Sigmoid colon (tissue), 7 donors: ENCODE results near the gene PGS1. TPM values are rescaled to one million over a fixed set of nuclear protein-coding genes. Genes with fewer than 3 reads are reported as not detected.

ENCODE experiments used
- DNase-seq: peaks from one replicate; pipeline ENCODE4 v3.0.0-alpha.2; 2019
- H3K27ac ChIP-seq, 4 donors: fragments of 200-600 bp; sonication (generic); one replicate each; pipeline ENCODE4 v1.5.1; 2016 to 2019; ENCODE audit warnings: mild to moderate bottlenecking in 1 of 4
- H3K27me3 ChIP-seq, 3 donors: fragments of 200-600 bp; sonication (generic); one replicate each; pipeline ENCODE4 v1.5.1; 2019; ENCODE audit warnings: mild to moderate bottlenecking in 1 of 3
- H3K36me3 ChIP-seq, 4 donors: fragments of 200-600 bp; sonication (generic); one replicate each; pipeline ENCODE4 v1.5.1; 2016 to 2019
- H3K4me1 ChIP-seq, 4 donors: fragments of 200-600 bp; sonication (generic); one replicate each; pipeline ENCODE4 v1.5.1; 2017 to 2019
- H3K4me3 ChIP-seq, 4 donors: fragments of 200-600 bp; sonication (generic); one replicate each; pipeline ENCODE4 v1.5.1; 2017 to 2019; ENCODE audit warnings: mild to moderate bottlenecking in 2 of 4, moderate library complexity in 1 of 4
- H3K9me3 ChIP-seq, 4 donors: fragments of 200-600 bp in 3 of 4; sonication (generic) in 3 of 4; one replicate each; pipeline versions ENCODE4 v1.5.1 to v1.6.1; 2013 to 2019
- EP300 ChIP-seq, 4 donors: sonication (generic); formaldehyde crosslinking; IDR thresholded peaks; one replicate each; pipeline ENCODE4 v1.6.1; 2017; ENCODE audit warnings: antibody characterized with exemption in 4 of 4
- POLR2A ChIP-seq, 2 donors: fragments of 450-650 bp; IDR thresholded peaks; one replicate each; pipeline ENCODE4 v1.6.1; 2016; ENCODE audit warnings: antibody characterized with exemption in 2 of 2, mild to moderate bottlenecking in 2 of 2, moderate library complexity in 2 of 2
- POLR2AphosphoS5 ChIP-seq, 4 donors: sonication (generic); formaldehyde crosslinking; IDR thresholded peaks; one replicate each; pipeline ENCODE4 v1.6.1; 2017; ENCODE audit warnings: antibody characterized with exemption in 4 of 4
- WGBS, 2 donors: extraction: QIAGEN DNeasy Blood & Tissue Kit; methylation state at CpG; one replicate each; pipeline ENCODE4 v1.1.7; 2013; 5-methylcytosine and 5-hydroxymethylcytosine counted together
- intact Hi-C: fragments of 100-400 bp; cut with DNase I; formaldehyde crosslinking; loops from one replicate; pipeline ENCODE4 v1.15.1; 2023
- polyA plus RNA-seq, 3 donors: library from polyadenylated mRNA; stranded (reverse); fragments of 200-250 nt; gene quantifications; one replicate each; pipeline ENCODE4 v1.2.3, GENCODE V29; 2013
- total RNA-seq, 4 donors: library from RNA; depleted of rRNA; stranded (reverse); fragments of >200 nt; gene quantifications; one replicate each; pipeline ENCODE4 v1.1.0, GENCODE V29; 2016
- TF ChIP-seq, protein P1 (sequence below), 4 experiments: fragments of 450-650 bp in 3 of 4; fragments of 200-600 bp in 1 of 4; IDR thresholded peaks; one replicate each; pipeline ENCODE4 v1.5.1; 2016 to 2019; ENCODE audit warnings: antibody characterized with exemption in 4 of 4, mild to moderate bottlenecking in 3 of 4, moderate library complexity in 2 of 4
- donor health status: healthy with polysubstance abuse.
- donor health status: Bipolar disorder and iron deficiency.
- donor health status: healthy.

The PGS1 gene
- total and polyA plus RNA-seq, 7 donors, result 9.9 to 36.9 (median 28.6) TPM

DNA sequence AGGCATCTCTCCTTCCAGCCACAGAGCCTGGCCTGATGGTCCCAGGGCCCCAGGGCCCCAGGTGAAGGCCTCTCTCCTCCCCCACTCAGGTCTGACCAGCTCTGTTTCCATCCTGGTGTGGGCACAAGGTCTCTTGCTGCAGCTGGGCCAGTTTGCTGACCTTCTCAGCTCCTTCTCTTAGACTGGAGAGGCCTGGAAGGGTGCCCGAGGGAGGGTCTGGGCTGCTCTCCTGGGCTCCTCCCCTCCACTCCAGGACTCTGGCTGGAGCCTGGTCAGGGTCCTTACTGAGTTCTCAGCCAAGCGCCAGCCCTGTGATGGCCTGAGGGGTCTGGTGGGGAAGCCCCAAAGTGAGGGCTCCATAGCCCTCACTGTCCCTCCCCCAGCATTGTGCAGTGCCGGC is 31.0 kb upstream of the PGS1 start:
- DNase-seq, result no peak
- 84 to 90% methylated on average over 3 of the region's 3 CpGs for WGBS, 2 donors
- intact Hi-C loops, result no loop called here
- no peak overlapping the region for H3K27ac ChIP-seq
- no peaks in the 10 kb centered on the region for H3K9me3 ChIP-seq
- no peaks in the 10 kb centered on the region for H3K36me3 ChIP-seq
- TF ChIP-seq POLR2A (IDR thresholded peaks at IDR 0.05), result no peak
- TF ChIP-seq EP300 (IDR thresholded peaks at IDR 0.05), result no peak
- TF ChIP-seq, protein P1, sequence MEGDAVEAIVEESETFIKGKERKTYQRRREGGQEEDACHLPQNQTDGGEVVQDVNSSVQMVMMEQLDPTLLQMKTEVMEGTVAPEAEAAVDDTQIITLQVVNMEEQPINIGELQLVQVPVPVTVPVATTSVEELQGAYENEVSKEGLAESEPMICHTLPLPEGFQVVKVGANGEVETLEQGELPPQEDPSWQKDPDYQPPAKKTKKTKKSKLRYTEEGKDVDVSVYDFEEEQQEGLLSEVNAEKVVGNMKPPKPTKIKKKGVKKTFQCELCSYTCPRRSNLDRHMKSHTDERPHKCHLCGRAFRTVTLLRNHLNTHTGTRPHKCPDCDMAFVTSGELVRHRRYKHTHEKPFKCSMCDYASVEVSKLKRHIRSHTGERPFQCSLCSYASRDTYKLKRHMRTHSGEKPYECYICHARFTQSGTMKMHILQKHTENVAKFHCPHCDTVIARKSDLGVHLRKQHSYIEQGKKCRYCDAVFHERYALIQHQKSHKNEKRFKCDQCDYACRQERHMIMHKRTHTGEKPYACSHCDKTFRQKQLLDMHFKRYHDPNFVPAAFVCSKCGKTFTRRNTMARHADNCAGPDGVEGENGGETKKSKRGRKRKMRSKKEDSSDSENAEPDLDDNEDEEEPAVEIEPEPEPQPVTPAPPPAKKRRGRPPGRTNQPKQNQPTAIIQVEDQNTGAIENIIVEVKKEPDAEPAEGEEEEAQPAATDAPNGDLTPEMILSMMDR (IDR thresholded peaks at IDR 0.05), result no peak
- TF ChIP-seq POLR2AphosphoS5 (IDR thresholded peaks at IDR 0.05), result no peak
- H3K4me3 ChIP-seq, result no peak overlapping the region
- peaks cover 0 to 66% (median 45%) of the 10 kb centered on the region in 4 donors for H3K4me1 ChIP-seq
- H3K27me3 ChIP-seq, result no peaks in the 10 kb centered on the region

DNA sequence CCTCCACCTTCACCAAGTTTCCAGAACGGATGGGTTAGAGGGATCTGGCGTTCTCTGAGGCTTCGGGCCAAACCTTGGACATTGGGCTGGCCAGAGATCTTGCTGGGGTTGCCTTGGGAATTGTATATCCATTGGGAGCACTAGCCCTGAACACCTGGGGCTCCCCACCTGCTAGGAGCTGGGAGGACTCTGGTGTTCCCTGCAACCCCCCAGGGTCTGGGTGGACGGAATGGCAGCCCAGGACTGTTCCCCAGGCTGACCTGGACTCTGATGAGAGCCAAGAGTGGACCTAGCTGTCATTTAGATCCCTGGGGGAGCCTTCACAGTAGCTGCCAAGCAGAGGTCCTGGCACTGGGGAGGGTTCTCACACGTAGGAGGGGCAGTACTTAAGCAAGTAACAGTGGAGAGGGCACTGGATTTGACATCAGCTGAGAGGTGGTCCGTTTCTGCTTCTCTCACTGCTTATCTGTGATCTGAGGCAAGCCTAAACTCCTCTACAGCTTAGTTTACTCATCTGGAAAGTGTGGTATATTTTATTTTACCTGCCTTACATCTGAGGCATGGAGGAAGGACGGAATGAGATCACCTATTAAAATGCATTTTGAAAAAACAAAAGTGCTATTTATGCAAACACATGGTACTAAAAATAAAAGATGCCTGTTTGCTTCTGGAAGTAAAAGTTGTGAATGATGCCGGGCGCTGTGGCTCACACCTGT is 30.2 kb upstream of the PGS1 start:
- Histone ChIP-seq H3K36me3 (no peaks in the 10 kb centered on the region), H3K4me3 (no peak overlapping the region), H3K27me3 (no peaks in the 10 kb centered on the region), H3K9me3 (no peaks in the 10 kb centered on the region), H3K4me1 (peaks cover 0 to 62% (median 42%) of the 10 kb centered on the region in 4 donors), H3K27ac (no peak overlapping the region)
- TF ChIP-seq POLR2A (IDR thresholded peaks at IDR 0.05) (no peak), POLR2AphosphoS5 (IDR thresholded peaks at IDR 0.05) (no peak), EP300 (IDR thresholded peaks at IDR 0.05) (no peak)
- TF ChIP-seq, protein P1 (IDR thresholded peaks at IDR 0.05), result no peak
- WGBS, 2 donors, result 83 to 86% methylated on average over 9 of the region's 9 CpGs
- DNase-seq, result no peak
- intact Hi-C loops, result no loop called here

DNA sequence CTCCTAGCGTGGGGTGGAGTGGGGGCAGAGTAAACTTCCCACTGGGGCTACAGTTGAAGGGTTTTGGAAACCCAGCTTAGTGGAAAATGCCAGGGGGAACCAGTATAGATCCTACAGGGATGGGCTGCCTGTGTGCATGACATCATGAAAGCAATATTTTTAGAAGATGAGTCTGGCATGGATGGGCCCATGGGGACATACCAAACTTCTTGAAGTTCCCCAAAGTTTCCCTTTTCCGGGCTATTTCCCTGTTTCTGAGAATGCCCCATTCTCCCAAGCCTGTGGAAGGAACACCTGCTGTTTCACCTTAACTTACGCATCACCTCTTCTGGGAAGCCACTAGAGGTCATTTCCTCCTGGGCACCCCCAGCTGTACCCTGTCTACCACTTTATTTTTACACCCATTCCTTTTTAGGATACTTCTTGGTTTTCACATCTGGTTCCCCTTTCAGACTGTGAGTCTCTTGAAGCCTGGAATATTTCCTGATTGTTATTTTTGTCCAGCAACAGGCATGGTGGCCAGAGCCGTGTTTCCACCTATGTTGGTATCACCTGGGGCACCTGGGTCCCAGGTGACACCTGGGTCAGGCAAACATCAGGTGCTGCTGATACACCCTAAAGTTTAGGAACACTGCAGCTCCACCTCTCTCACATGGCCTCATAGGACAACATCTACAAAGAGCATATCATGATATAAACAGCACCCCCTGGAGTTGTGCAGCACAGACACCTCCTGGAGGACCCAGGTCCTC is 28.4 kb upstream of the PGS1 start:
- intact Hi-C loops, result no loop called here

DNA sequence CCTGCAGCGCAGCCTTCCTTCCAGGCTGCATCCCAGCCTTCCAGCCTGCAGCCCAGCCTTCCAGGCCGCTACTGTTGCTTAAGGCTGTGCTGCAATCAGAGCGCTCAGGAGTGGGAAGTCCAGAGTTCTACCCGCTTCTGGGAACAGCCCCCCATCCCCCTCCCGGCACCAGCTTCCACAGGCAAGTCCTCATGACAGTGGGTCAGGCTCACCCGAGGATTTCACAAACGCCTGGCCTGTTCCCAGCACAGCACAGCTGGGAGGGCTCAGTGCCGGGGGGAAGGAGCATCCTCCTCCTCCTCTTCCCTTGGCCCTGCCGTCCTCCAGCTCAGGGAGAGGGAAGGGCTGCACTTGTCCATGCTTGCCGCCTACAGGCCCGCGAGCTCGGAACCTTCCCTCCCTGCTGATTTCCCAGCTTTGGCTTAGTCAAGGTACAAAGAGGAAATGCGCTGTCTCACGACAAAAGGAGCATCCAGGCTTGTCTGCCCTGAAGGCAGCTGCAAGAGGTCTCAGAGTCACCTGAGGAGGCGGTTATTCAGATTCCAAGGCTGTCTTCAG is 26.9 kb upstream of the PGS1 start:
- WGBS, 2 donors, result 62 to 63% methylated on average over 16 of the region's 16 CpGs
- intact Hi-C loops, result no loop called here
- H3K4me1 ChIP-seq, result peaks cover 0 to 61% (median 42%) of the 10 kb centered on the region in 4 donors
- no peaks in the 10 kb centered on the region for H3K36me3 ChIP-seq
- no peaks in the 10 kb centered on the region for H3K9me3 ChIP-seq
- TF ChIP-seq, protein P1 (IDR thresholded peaks at IDR 0.05), result no peak
- no peak for TF ChIP-seq POLR2A (IDR thresholded peaks at IDR 0.05)
- TF ChIP-seq EP300 (IDR thresholded peaks at IDR 0.05), result peak; percentile 75 to 98 (median 86)
- peak; percentile 83 to 97 (median 88) for TF ChIP-seq POLR2AphosphoS5 (IDR thresholded peaks at IDR 0.05)
- H3K27ac ChIP-seq, result peak overlapping the region; percentile 87 to 99 (median 94)
- H3K27me3 ChIP-seq, result no peaks in the 10 kb centered on the region
- peak; percentile 100 for DNase-seq
- peak overlapping the region in 1 of 4 donors; percentile 6 for H3K4me3 ChIP-seq

More for the DNA sequence above, 28.4 kb upstream of the PGS1 start:
- peak overlapping the region in 3 of 4 donors; percentile 92 to 99 (median 96) for H3K27ac ChIP-seq
- TF ChIP-seq POLR2A (IDR thresholded peaks at IDR 0.05) (no peak), EP300 (IDR thresholded peaks at IDR 0.05) (no peak), POLR2AphosphoS5 (IDR thresholded peaks at IDR 0.05) (peak in 1 of 4 donors; percentile 34)
- TF ChIP-seq, protein P1 (IDR thresholded peaks at IDR 0.05), result no peak
- H3K9me3 ChIP-seq, result no peaks in the 10 kb centered on the region
- no peak overlapping the region for H3K4me3 ChIP-seq
- WGBS, 2 donors, result 66 to 75% methylated on average over 4 of the region's 4 CpGs
- H3K4me1 ChIP-seq, result peaks cover 0 to 61% (median 36%) of the 10 kb centered on the region in 4 donors
- no peaks in the 10 kb centered on the region for H3K36me3 ChIP-seq
- no peaks in the 10 kb centered on the region for H3K27me3 ChIP-seq
- no peak for DNase-seq
